Spleen (tissue), 3 donors: ENCODE data around the gene RSPH1.

Source experiments
- POLR2A ChIP-seq, 3 donors: fragments of 450-650 bp; IDR thresholded peaks; one replicate each; pipeline ENCODE4 v1.5.1; 2017; ENCODE audit warnings: antibody characterized with exemption in 3 of 3, mild to moderate bottlenecking in 1 of 3
- POLR2AphosphoS5 ChIP-seq, 3 donors: sonication (generic); formaldehyde crosslinking; IDR thresholded peaks; one replicate each; pipeline ENCODE4 v1.5.1; 2017; ENCODE audit warnings: antibody characterized with exemption in 3 of 3

DNA sequence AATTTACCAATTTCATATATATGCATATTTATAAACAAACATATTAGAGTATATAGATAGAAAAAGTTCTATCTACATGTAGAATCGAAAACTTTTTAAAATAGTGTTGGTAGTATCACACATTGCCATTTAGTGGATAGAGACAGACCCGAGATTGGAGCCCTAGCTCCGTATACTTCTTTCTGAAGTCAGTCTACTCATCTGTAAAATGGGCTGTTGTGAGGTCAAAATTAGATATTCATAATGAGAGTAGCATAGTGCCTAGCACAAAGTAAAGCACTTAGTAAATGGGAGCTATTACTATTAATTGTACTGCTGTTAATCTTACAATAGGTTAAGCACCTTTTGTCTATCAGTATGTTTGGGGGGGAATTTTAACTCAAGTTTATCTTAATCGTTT lies 4.2 kb upstream of the RSPH1 start:
- TF ChIP-seq POLR2AphosphoS5 (IDR thresholded peaks at IDR 0.05) (no peak), POLR2A (IDR thresholded peaks at IDR 0.05) (no peak)
